Measurements from ENCODE around the gene HAVCR1.

- no peak for TF ChIP-seq CTCF (IDR thresholded peaks at IDR 0.05; ENCODE audit: low read length)
- no peak for TF ChIP-seq EZH2 (optimal IDR thresholded peaks at IDR 0.05; ENCODE audit: low read depth, low read length)
These were observed 975 bp upstream of the HAVCR1 start for GRCh38 chr5:157059891-157060290.

All from MM.1S (cell line).